Central memory CD4-positive, alpha-beta T cell (primary cell): Measurements from ENCODE around the gene TSPEAR.
"Not testable (repeated sequence)": the region's sequence is repeated elsewhere in the genome, so short reads cannot be mapped to it uniquely, and the experiment has no call there.

Experiments used
- DNase-seq: peaks from one replicate; pipeline ENCODE4 v3.0.0; 2022

The TSPEAR gene

DNA sequence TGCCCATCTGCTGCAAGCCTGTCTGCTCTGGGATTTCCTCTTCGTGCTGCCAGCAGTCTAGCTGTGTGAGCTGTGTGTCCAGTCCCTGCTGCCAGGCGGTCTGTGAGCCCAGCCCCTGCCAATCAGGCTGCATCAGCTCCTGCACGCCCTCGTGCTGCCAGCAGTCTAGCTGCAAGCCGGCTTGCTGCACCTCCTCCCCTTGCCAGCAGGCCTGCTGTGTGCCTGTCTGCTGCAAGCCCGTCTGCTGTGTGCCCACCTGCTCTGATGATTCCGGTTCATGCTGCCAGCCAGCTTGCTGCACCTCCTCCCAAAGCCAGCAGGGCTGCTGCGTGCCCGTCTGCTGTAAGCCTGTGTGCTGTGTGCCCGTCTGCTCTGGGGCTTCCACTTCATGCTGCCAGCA is 110.3 kb downstream of the TSPEAR start:
- DNase-seq, result not testable (repeated sequence)

DNA sequence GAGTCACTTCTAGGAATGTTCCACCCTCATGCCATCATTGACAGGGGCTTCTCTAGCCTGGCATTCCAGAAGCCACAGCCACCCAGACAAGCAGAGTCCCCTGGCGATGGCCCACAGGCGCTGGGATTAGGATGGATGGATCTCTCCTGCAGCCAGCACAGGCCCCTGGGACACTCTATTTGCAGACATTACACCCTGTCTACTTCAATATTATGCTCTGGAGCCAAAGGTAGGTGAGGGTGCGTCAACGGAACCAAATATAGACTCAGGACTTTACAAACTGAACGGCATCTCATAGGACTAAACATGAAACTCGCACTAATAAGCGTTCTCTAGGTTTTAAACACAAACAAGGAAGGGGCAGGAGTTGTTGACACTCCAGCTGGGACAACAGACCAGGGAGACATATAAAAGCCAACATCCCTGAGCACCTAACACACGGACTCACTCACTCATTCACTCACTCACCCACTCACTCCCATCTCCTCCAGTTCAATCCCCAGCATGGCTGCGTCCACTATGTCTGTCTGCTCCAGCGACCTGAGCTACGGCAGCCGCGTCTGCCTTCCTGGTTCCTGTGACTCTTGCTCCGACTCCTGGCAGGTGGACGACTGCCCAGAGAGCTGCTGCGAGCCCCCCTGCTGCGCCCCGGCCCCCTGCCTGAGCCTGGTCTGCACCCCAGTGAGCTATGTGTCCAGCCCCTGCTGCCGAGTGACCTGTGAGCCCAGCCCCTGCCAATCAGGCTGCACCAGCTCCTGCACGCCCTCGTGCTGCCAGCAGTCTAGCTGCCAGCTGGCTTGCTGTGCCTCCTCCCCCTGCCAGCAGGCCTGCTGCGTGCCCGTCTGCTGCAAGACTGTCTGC is 111.0 kb downstream of the TSPEAR start, which contains the start of gene KRTAP10-7:
Gene KRTAP10-7, plus strand, starts transcription at position 480 of the 861 bp plus-strand sequence. Its CDS starts 25 bp downstream, at position 505.
- not testable (repeated sequence) for DNase-seq

DNA sequence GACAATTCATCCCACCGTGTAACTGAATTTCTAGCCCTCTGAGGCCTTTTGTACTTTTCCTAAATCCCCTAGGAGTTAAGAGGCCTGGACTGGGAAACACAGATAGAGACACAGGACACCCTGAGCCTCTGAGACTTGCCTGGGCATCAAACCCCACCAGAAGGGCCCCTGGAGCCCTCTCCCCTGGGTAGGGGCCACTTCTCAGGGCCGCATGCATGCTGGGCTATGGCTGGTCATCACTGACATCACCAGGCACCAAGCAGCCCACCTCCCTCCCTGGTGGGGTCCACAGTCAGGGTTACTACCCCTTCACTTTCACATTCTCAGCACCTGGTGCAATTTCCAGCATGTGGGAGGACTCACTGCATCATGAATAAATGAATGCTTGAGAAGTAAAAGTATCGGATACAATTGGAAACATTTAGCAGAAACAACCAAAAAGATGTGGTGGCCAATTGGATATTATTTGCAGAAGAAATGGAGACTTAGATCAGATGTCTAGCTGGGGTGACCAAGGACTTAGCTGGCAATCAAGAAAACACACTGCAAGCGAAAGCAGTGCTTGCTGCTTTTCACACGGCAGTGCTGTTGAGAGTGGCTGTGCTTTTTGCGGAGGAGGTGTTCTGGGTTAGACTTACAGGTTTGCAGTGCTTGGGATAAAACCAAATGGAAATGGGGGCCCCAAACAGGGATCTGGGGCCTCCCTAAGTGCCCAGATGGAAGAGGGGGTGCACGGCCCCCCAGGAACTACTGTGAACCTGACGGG is 111.9 kb downstream of the TSPEAR start:
- DNase-seq, result no peak

DNA sequence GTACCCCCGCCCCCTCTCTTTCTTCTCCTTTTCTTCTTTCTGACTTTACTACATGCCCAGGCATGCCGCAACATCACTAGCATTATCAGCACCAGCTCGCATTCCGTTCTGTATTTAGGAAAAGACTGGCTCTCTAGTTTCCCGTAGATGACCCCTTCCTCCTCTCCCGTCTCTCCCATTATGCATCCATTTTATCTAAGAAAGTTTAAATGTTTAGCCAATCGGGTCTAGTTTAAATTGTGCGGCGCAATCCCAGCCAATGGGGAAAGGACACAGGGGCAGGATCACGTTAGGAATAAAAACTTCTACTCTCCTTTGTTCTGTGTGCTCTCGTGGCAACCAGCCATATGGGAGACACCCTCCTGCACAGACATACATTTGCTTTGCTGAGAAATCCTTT is 113.3 kb downstream of the TSPEAR start:
- DNase-seq, result no peak

DNA sequence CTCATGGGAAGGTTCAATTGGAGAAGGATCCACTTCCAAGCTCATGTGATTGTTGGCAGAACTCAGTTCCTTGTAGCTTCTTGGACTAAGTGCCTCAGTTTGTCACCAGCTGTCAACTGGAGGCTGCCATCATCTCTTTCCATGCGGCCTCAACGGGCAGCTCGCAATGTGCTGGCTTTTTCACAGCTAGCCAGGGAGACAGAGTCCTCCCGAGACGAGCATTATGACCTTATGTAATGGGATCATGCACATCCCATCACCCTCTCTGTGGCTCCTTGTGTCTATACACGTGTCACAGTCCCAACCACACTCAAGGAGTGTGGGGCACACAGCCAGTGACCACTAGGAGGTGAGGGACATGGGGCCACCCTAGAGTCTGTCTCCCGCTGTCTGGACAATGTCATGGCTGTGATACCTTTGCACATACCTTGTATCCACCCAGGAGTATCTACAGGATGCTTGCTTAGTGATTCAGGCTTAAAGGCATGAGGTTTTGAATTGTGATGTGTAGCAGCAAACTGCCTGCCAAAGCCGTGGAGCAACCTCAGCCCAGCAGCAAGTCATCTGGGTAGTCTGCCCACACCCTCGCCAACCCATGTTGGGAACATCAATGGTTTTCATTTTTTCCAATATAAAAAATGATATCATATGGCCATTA is 115.2 kb downstream of the TSPEAR start:
- DNase-seq, result no peak

DNA sequence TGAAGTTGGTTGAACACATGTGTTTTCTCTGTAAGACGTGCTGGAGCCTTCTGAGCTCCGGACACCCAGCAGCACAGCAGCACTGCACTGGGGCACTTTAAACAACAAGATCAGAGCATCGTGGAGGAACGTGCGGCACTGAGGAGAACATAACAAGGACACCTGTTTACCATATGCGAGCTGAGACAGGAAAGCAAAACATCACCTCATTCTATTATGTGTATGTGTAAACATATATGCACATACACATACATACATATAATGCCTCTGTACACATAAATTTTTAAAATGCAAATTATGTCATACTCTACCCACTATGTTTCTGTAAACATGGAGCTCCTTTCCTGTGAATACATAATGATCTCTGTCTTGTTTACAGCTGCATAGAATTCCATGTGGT is 115.8 kb downstream of the TSPEAR start:
- no peak for DNase-seq

DNA sequence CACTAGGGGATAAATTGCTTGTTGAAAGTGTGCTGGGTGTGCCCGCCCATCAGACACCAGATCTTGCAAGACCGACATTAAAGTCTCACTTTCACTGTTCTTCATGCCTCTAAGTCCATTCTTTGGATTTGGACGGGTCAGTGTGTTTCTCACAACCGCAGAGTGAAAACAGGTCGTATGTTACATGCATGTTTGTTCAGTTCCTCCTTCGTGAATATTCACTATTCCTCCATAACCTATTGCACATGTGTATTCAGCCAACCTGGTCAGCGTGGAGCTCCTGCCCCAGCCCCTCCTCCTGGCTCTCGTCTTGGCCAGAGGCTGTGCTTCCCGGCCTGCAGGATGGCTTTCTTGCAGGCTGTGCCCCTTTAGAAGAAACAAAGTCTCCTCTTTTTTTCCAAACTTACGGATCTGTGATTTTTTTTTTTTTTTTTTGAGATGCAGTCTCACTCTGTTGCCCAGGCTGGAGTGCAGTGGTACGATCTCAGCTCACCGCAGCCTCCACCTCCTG is 116.9 kb downstream of the TSPEAR start:
- no peak for DNase-seq

DNA sequence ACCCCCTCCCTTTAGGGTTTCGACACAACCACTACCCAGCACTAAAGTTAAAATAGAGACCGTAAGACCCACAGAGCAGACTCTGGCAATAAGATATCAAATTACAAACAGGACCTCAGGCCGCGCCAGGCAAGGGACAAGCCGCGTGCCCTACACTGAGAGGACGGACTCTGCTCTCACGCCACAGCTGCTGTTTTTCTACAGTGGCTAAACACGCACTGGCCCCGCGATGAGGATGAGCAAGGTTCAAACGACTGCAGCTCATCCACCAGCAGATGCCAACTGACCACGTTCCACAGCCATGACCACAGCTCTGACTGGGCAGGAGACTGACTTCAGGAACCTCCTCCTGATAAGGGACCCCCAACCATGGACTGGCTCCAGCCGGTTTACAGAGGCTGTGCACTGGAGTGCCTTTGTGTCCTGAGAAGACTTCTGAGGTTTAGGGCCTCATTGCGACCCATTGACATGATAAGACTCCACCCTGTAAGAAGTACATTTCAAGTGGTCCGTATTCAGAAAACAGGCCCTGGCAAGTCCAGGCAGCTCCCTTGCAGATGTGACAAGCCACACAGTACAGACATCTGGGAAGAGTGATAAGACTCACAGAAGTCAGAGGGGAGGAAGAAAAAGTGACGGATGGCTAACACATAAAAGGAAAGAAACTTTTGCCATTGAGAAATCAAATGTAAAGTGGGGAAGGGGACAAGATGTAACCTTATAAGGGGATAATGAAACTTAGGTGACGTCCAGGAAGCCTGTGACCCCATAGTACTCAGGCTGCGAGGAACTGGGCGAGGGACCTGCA is 117.6 kb downstream of the TSPEAR start:
- DNase-seq, result no peak

DNA sequence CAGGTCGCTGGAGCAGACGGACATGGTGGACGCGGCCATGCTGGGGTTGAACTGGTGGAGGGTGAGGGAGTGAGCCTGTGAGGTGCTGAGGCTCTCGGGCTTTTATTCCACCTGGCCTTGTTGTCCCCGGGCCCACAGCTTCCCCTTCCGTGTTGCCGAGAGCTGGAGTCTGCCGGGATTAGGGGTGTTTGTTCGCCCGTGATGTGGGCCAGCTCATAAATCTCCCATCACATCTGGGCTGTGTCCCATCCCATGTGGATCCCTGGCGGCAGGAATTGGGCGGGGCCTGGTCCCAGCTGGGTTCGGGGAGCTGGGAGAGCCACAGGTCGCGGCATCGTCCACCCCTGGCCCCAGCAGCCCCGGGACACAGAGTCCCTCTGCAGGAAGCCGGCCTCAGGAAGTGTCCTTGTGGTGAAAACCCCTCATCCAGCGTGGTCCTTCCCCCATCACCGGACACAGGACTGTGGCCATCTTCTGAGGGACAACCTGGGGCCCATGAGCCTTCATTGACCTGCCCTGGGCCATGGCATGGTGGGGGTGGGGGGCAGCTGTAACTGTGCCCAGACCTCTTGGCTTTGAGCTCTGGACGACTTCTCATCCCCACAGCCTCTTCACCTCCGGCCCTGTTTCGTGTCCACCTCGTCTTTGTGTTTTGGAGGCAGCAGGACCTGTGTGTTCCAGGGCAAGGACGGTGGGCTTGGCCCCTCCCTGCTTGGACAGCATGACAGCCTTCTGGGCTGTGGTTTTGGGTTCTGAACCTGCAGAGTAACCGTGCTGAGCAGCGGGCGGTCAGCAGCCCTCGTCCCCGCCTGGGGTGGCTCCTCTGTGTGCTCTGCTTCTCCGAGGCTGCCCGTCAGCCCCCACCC is 118.7 kb downstream of the TSPEAR start, which contains the start of gene KRTAP10-6:
Gene KRTAP10-6, minus strand, starts transcription at position 60 of the 866 bp plus-strand sequence. Its CDS starts 21 bp downstream, at position 39.
- no peak for DNase-seq

DNA sequence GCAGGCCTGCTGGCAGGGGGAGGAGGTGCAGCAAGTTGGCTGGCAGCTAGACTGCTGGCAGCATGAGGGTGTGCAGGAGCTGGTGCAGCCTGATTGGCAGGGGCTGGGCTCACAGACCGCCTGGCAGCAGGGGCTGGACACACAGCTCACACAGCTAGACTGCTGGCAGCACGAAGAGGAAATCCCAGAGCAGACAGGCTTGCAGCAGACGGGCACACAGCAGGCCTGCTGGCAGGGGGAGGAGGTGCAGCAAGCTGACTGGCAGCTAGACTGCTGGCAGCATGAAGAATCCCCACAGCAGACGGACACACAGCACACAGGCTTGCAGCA is 119.6 kb downstream of the TSPEAR start:
- not testable (repeated sequence) for DNase-seq

DNA sequence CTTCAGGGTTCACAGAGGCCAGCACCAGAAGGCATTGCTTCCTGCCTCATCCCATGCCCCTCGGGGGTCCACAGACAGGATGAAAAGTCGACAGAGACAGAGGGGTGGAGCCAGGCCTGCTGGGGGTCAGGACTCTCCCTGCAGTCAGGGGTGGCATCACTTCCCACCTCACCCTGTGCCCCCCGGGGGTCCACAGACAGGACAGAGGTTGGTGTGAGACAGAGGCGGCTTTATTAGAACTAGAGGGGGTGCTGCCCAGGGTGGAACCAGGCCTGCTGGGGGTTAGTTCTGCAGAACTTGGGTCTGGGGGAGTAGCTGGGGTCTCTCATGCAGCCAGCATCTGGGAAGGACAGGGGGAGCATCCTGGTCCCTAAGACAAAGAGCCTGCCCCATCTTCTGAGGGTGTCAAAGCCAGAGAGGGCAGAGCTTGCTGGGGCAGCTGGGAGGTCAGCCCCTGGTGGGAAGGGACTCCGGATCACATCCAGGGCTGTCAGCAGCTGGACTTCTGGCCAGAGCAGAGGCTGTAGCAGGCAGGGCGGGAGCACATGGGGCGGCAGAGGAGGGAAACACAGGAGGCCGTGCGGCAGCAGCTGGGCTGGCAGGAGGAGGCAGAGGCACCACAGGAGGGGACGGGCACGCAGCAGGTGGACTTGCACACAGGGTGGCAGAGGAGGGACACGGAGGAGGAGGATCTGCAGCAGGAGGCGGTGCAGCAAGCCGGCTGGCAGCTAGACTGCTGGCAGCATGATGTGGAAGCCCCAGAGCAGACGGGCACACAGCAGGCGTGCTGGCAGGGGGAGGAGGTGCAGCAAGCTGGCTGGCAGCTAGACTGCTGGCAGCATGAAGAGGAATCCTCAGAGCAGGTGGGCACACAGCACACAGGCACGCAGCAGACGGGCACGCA is 120.2 kb downstream of the TSPEAR start:
- DNase-seq, result not testable (repeated sequence)

DNA sequence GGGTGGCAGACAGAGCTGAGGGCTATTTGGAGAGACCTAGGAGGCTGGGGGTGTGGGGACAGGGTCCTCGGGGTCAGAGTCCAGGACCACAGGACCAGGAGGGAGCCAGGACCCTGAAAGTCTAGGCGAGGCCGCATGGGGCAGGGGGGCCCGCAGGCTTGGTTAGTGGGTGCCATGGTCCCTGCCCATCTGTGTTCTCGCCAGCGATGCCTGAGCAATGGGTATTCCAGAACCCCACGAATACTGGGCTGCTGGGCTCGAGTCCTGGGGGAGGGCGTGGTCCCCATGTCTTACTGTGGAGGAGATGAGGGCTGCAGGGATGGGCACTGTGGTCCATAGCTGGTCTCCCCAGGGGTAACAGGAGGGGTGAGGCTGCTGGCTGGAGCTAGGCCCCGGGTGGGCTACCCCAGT is 121.1 kb downstream of the TSPEAR start:
- no peak for DNase-seq

DNA sequence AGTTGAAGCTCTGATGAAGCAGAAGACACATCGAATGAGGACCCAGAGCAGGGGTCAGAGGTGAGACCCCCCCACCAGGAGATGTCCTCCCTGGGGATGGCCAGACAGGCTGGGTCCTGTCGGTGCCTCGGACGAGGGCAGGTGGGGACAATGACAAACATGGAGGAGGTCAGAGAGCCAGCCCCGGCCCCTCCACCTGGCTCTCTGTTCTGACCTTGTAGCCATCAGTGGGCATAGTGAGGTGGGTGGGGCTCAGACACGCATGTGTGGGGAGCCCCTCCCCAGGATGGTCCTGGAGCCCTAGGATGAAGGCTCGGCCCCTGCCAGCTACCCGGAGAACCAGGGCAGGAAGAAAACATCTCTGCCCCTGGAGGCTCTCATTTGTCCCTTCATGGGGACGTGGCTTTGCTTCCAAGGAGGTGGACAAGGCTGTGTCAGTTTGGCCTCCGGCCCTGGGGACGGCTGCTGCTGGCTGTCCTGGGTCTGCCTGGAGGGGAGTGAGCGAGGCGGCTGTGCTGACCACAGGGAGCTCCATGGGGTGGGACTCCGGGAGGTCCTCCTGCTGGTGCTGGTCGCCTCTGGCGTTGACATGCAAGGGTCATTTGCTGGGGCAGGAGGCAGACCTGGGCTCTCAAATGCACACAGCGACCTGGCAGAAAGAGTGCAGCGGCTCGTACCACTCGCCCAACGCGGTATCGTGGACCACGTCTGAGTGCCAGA is 121.6 kb downstream of the TSPEAR start:
- DNase-seq, result no peak

DNA sequence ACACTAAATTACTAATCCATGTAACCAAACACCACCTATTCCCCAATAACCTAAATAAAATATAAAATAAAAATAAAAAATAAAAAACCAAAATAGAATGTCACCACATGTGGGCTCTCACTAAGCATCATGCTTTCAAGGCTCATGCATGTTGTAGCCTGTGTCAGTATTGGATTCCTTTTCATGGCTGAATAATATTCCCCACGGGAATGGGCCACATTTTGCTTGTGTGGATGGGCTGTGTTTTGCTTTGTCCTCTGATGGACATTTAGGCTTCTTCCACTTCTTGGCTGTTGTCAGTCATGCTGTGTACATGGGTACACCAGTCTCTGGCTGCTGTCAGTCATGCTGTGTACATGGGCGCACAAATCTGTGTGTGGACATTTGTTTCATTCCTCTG is 122.3 kb downstream of the TSPEAR start:
- DNase-seq, result no peak

DNA sequence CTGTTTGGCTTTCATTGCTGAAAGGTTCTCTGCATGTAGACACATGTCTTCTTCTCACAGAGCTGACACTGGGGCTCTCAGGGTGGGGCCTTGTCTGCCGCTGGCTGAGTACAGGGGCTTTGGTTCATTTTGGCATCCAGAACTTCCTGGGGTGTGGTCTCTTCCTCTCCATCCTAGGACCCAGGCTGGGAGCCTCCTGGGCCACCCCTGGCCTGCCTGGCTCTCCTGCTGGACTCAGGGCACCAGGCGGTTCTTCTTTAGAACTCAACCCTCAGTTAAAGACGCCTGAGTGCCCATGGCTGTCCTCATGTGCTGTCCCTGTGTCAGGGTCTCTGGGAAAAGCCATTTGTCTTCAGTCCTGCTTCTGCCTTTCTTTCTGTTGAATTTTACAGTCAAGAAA is 125.5 kb downstream of the TSPEAR start:
- DNase-seq, result no peak

DNA sequence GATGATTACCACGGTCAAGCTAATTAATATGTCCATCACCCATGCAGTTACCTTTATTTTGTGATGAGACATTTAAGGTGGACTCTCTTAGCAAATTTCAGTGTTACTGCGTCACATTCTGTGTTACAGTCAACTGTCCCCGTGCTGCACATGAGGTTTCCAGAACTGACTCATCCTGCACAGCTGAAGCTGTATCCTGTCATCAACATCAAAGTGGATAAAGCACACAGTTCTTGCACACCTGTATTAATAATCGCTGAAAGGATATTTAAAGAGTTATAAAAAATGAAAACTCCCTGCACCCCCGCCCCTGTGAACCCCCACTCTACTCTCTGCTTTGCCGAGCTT is 127.6 kb downstream of the TSPEAR start:
- peak; percentile 9 for DNase-seq

DNA sequence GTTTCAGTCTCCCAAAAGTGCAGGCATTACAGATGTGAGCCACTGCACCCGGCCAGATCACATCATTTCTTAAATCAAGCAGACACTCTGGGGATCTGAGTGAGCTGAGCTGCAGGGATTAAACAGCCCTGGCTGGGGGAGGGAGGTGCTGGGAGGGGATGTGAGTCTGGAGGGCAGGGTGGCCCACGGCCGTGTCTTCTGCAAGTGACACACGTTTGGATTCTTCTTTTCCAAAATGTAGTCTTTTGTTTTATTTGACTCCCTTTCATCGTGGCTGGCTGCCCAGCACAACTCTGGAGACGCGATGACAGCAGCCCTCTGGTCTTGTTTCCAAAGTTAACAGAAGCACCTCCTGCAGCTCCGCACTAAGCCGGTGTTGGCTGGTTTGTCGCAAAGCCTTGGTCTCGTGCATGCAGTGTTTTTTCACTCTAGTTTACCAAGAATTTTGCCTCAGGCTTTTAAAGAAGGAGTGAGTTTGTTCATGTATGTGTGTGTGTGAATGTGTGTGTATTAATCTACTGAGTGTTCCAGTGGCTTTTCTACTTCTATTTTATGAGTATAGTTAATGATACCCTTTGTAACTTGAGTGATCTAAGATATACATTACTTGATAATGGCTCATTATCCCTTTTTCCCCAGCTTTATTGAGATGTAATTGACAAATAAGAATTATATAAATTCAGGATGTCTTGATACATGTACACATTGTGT is 128.1 kb downstream of the TSPEAR start:
- DNase-seq, result no peak

DNA sequence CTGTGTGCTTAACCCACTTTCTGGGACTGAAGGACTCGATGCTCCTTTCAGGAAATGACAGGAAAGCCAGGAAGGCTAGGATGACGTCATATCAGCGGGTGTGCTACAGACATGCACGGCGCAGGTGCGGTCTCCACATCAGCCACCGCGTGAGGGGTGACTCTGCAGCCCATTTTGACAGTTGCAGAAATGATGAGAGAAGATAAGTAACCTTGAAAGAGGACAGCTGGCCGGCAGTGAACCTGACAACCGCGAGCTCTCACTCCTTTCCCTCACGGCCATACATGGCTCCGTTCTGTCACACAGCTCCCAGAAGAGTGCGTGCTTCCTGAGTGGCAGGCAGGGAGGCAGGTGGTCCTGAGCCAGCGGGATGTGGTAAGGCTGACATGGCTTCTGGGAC is 129.3 kb downstream of the TSPEAR start:
- no peak for DNase-seq

DNA sequence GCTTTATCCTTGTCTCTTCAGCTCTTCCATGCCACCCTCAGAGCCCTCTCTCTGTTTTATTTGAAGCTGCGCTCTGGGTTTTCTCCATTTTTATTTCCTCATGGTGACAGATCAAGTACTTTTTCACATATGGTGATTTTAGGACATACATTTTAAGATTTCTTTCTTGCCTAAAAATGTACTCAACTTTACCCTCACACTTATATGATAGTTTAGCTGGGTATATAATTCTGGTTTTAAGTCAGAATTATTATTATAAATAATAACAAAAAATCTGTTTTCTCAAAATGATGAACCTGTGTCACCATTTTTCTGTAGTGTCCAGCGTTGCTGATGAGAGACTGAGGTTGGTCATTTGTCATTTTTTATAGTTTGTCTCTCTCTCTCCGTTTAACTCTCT is 130.2 kb downstream of the TSPEAR start:
- DNase-seq, result no peak
